Measurements from ENCODE around the gene ITGA2B. TPM values are rescaled to one million over a fixed set of nuclear protein-coding genes. Genes with fewer than 3 reads are reported as not detected.

Gene ITGA2B
- total and polyA plus RNA-seq, 5 donors from 2014 or later, result 19.5 TPM; not detected in 4

DNA sequence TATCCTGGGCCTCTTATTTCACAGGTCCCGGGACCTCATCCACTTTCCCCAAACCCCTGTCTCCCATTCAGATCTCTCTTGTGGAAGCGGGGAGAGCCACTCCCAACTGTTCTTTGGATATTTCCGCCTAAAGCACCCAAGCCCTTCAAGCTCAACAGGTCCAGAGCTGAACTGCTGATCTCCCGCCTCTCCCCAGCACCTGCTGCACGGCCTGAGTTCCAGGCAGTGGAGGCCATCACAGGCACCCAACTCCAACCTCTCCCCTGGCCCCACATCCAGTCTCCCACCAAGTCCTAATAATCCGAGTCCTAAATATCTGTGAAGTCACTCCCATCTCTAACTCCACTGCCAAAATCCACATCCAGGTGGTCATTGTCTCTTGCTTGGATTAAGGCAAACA, 6.5 kb downstream of the ITGA2B start:
- peaks cover 0 to 17% (median 0%) of the 10 kb centered on the region in 4 donors for H3K4me1 Mint-ChIP-seq

DNA sequence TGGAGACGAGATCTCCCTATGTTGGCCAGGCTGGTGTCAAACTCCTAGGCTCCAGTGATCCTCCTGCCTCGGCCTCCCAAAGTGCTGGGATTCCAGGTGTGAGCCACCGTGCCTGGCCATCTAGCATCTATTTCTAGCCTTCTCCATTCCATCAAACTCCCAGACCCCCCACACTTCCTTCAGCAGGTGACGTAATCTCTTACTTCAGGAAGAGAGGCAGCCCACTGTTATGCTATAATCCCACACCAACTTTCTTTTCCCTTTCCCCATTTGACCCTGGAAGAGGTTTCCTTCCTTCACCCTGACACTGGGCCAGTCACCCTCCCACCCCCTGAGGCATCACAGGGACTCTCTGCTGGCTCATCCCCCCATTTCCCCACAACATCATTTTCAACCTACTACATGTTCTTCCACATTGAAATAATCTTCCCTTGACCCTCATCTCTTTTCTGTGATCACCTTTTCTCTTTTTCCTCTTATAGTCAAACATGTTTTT, 7.6 kb downstream of the ITGA2B start:
- H3K27me3 ChIP-seq (ENCODE audit: control insufficient read depth, insufficient read depth, low read length), result peaks cover 5% of the 10 kb centered on the region
- no peaks in the 10 kb centered on the region for H3K36me3 ChIP-seq (ENCODE audit: control insufficient read depth, insufficient read depth, low read length)
- Mint-ChIP-seq H3K9me3 (no peaks in the 10 kb centered on the region), H3K4me1 (peaks cover 0 to 17% (median 0%) of the 10 kb centered on the region in 4 donors), H3K4me3 (no peak overlapping the region), H3K36me3 (no peaks in the 10 kb centered on the region), H3K27me3 (peaks cover 26% of the 10 kb centered on the region), H3K27ac (no peak overlapping the region)
- DNase-seq (no peak), ATAC-seq (ENCODE audit: low read depth in 2 of 2) (no peak)
- no peak overlapping the region for H3K27ac ChIP-seq (ENCODE audit: insufficient read depth, low read length, poor library complexity, severe bottlenecking)
- no peaks in the 10 kb centered on the region for H3K9me3 ChIP-seq (ENCODE audit: control insufficient read depth in 2 of 2, low read length in 2 of 2)
- peaks cover 15% of the 10 kb centered on the region for H3K4me1 ChIP-seq (ENCODE audit: control insufficient read depth, insufficient read depth, low read length, poor library complexity, severe bottlenecking)
- no peak overlapping the region for H3K4me3 ChIP-seq (ENCODE audit: low read depth, low read length)

More for the DNA sequence above, 6.5 kb downstream of the ITGA2B start:
- ATAC-seq (ENCODE audit: low read depth in 2 of 2) (no peak), DNase-seq (no peak)
- no peaks in the 10 kb centered on the region for H3K36me3 Mint-ChIP-seq
- H3K27me3 Mint-ChIP-seq, result peaks cover 30% of the 10 kb centered on the region
- H3K27ac ChIP-seq (ENCODE audit: insufficient read depth, low read length, poor library complexity, severe bottlenecking), result no peak overlapping the region
- H3K27ac Mint-ChIP-seq, result peak overlapping the region in 1 of 3 donors; percentile 75
- no peak overlapping the region for H3K4me3 ChIP-seq (ENCODE audit: low read depth, low read length)
- H3K4me3 Mint-ChIP-seq, result no peak overlapping the region
- H3K9me3 ChIP-seq (ENCODE audit: control insufficient read depth in 2 of 2, low read length in 2 of 2), result no peaks in the 10 kb centered on the region
- peaks cover 5% of the 10 kb centered on the region for H3K27me3 ChIP-seq (ENCODE audit: control insufficient read depth, insufficient read depth, low read length)
- no peaks in the 10 kb centered on the region for H3K9me3 Mint-ChIP-seq
- no peaks in the 10 kb centered on the region for H3K36me3 ChIP-seq (ENCODE audit: control insufficient read depth, insufficient read depth, low read length)
- peaks cover 15% of the 10 kb centered on the region for H3K4me1 ChIP-seq (ENCODE audit: control insufficient read depth, insufficient read depth, low read length, poor library complexity, severe bottlenecking)

GRCh38 chr17:44380767-44381166, 8.7 kb downstream of the ITGA2B start:
- Histone ChIP-seq H3K36me3 (ENCODE audit: control insufficient read depth, insufficient read depth, low read length) (no peaks in the 10 kb centered on the region), H3K27ac (ENCODE audit: insufficient read depth, low read length, poor library complexity, severe bottlenecking) (no peak overlapping the region), H3K9me3 (ENCODE audit: control insufficient read depth in 2 of 2, low read length in 2 of 2) (no peaks in the 10 kb centered on the region), H3K4me1 (ENCODE audit: control insufficient read depth, insufficient read depth, low read length, poor library complexity, severe bottlenecking) (peaks cover 12% of the 10 kb centered on the region), H3K27me3 (ENCODE audit: control insufficient read depth, insufficient read depth, low read length) (no peaks in the 10 kb centered on the region), H3K4me3 (ENCODE audit: low read depth, low read length) (no peak overlapping the region)
- H3K27ac Mint-ChIP-seq, result no peak overlapping the region
- no peaks in the 10 kb centered on the region for H3K9me3 Mint-ChIP-seq
- H3K36me3 Mint-ChIP-seq, result no peaks in the 10 kb centered on the region
- peaks cover 0 to 10% (median 0%) of the 10 kb centered on the region in 4 donors for H3K4me1 Mint-ChIP-seq
- ATAC-seq (ENCODE audit: low read depth in 2 of 2) (no peak), DNase-seq (no peak)
- no peak overlapping the region for H3K4me3 Mint-ChIP-seq
- H3K27me3 Mint-ChIP-seq, result peaks cover 23% of the 10 kb centered on the region

- Histone ChIP-seq H3K4me3 (ENCODE audit: low read depth, low read length) (no peak overlapping the region), H3K27ac (ENCODE audit: insufficient read depth, low read length, poor library complexity, severe bottlenecking) (no peak overlapping the region), H3K27me3 (ENCODE audit: control insufficient read depth, insufficient read depth, low read length) (no peaks in the 10 kb centered on the region), H3K9me3 (ENCODE audit: control insufficient read depth in 2 of 2, low read length in 2 of 2) (no peaks in the 10 kb centered on the region), H3K4me1 (ENCODE audit: control insufficient read depth, insufficient read depth, low read length, poor library complexity, severe bottlenecking) (peaks cover 3% of the 10 kb centered on the region), H3K36me3 (ENCODE audit: control insufficient read depth, insufficient read depth, low read length) (no peaks in the 10 kb centered on the region)
- DNase-seq, result no peak
- Mint-ChIP-seq H3K27me3 (peaks cover 23% of the 10 kb centered on the region), H3K4me1 (peaks cover 0 to 6% (median 0%) of the 10 kb centered on the region in 4 donors), H3K4me3 (no peak overlapping the region), H3K27ac (no peak overlapping the region), H3K9me3 (no peaks in the 10 kb centered on the region), H3K36me3 (no peaks in the 10 kb centered on the region)
- ATAC-seq (ENCODE audit: low read depth in 2 of 2), result no peak
These were observed 9.6 kb downstream of the ITGA2B start for GRCh38 chr17:44379887-44380286.

DNA sequence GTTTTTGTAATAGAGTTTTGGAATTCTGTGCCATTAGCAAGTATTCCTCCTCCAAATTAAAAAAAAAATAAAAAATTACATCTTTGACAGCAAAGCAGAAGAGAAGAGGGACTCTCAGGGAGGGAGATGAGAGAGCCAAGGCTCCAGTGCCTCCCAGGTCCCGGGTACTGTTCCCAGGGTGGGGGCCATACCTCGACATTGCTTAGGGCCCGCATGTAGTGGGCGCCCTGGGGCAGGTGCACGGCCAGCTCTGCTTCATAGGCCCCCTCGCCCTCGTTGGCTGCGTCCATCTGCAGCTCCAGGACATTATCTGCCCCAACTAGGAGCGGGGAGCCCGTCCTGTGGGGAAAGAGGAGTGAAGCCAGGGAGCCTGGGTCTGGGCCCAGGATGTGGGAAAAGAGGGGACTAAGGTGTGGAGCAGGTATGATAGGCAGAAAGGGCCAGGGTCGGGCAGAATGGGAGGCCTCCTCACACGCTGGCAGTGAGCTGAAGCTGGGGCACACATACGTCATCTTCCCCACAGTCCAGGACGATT, 11.2 kb downstream of the ITGA2B start:
- Histone ChIP-seq H3K9me3 (ENCODE audit: control insufficient read depth in 2 of 2, low read length in 2 of 2) (no peaks in the 10 kb centered on the region), H3K4me3 (ENCODE audit: low read depth, low read length) (no peak overlapping the region), H3K36me3 (ENCODE audit: control insufficient read depth, insufficient read depth, low read length) (no peaks in the 10 kb centered on the region), H3K4me1 (ENCODE audit: control insufficient read depth, insufficient read depth, low read length, poor library complexity, severe bottlenecking) (no peaks in the 10 kb centered on the region), H3K27me3 (ENCODE audit: control insufficient read depth, insufficient read depth, low read length) (no peaks in the 10 kb centered on the region), H3K27ac (ENCODE audit: insufficient read depth, low read length, poor library complexity, severe bottlenecking) (no peak overlapping the region)
- no peaks in the 10 kb centered on the region for H3K9me3 Mint-ChIP-seq
- H3K4me3 Mint-ChIP-seq, result peak overlapping the region in 1 of 4 donors; percentile 45
- H3K36me3 Mint-ChIP-seq, result no peaks in the 10 kb centered on the region
- DNase-seq (no peak), ATAC-seq (ENCODE audit: low read depth in 2 of 2) (no peak)
- H3K27me3 Mint-ChIP-seq, result peaks cover 22% of the 10 kb centered on the region
- H3K27ac Mint-ChIP-seq, result no peak overlapping the region
- no peaks in the 10 kb centered on the region for H3K4me1 Mint-ChIP-seq

- H3K4me3 ChIP-seq (ENCODE audit: low read depth, low read length), result no peak overlapping the region
- ATAC-seq (ENCODE audit: low read depth in 2 of 2) (no peak), DNase-seq (no peak)
- H3K4me1 ChIP-seq (ENCODE audit: control insufficient read depth, insufficient read depth, low read length, poor library complexity, severe bottlenecking), result no peaks in the 10 kb centered on the region
- no peaks in the 10 kb centered on the region for H3K27me3 ChIP-seq (ENCODE audit: control insufficient read depth, insufficient read depth, low read length)
- H3K9me3 ChIP-seq (ENCODE audit: control insufficient read depth in 2 of 2, low read length in 2 of 2), result no peaks in the 10 kb centered on the region
- no peak overlapping the region for H3K27ac Mint-ChIP-seq
- H3K4me3 Mint-ChIP-seq, result no peak overlapping the region
- peaks cover 35% of the 10 kb centered on the region for H3K27me3 Mint-ChIP-seq
- no peaks in the 10 kb centered on the region for H3K36me3 ChIP-seq (ENCODE audit: control insufficient read depth, insufficient read depth, low read length)
- H3K4me1 Mint-ChIP-seq, result peaks cover 0 to 7% (median 0%) of the 10 kb centered on the region in 4 donors
- H3K9me3 Mint-ChIP-seq, result no peaks in the 10 kb centered on the region
- no peaks in the 10 kb centered on the region for H3K36me3 Mint-ChIP-seq
- H3K27ac ChIP-seq (ENCODE audit: insufficient read depth, low read length, poor library complexity, severe bottlenecking), result no peak overlapping the region
These were observed 12.7 kb downstream of the ITGA2B start for GRCh38 chr17:44376779-44377178.

GRCh38 chr17:44376124-44376523, 13.3 kb downstream of the ITGA2B start:
- no peak for DNase-seq
- Mint-ChIP-seq H3K27me3 (peaks cover 40% of the 10 kb centered on the region), H3K4me1 (peaks cover 0 to 9% (median 0%) of the 10 kb centered on the region in 4 donors)

More at GRCh38 chr17:44376124-44376523, 13.3 kb downstream of the ITGA2B start:
- Mint-ChIP-seq H3K4me3 (no peak overlapping the region), H3K27ac (no peak overlapping the region), H3K36me3 (no peaks in the 10 kb centered on the region), H3K9me3 (no peaks in the 10 kb centered on the region)
- Histone ChIP-seq H3K4me3 (ENCODE audit: low read depth, low read length) (no peak overlapping the region), H3K27me3 (ENCODE audit: control insufficient read depth, insufficient read depth, low read length) (no peaks in the 10 kb centered on the region), H3K9me3 (ENCODE audit: control insufficient read depth in 2 of 2, low read length in 2 of 2) (no peaks in the 10 kb centered on the region), H3K4me1 (ENCODE audit: control insufficient read depth, insufficient read depth, low read length, poor library complexity, severe bottlenecking) (no peaks in the 10 kb centered on the region), H3K36me3 (ENCODE audit: control insufficient read depth, insufficient read depth, low read length) (no peaks in the 10 kb centered on the region), H3K27ac (ENCODE audit: insufficient read depth, low read length, poor library complexity, severe bottlenecking) (no peak overlapping the region)
- no peak for ATAC-seq (ENCODE audit: low read depth in 2 of 2)
